Measurements from ENCODE around the gene CPLANE2.

The CPLANE2 gene

DNA sequence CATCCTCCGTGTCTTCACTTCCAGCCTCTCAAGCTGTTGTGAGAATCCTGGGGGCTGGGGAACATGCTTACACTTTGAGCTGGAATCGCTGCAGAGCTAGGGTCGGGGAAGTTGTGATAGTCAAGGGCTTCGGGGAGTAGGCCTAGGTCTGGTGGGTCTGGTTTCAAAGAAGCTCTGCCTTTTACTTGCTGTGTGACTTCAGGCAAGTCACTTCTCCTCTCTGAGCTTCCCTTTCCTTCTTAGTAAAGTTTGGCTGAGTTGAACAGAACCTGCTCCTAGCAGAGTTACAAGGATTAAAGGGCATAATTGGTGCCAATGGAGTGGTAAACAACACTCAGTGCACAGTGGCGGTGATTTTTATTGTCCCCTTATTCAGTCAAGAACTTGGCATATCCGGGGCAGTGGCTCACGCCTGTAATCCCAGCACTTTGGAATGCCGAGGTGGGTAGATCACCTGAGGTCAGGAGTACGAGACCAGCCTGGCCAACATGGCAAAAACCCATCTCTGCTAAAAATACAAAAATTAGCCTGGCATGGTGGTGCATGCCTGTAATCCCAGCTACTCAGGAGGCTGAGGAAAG, 50.2 kb downstream of the CPLANE2 start:
- DNase-seq = no peak

- no peak for DNase-seq
Observed at GRCh38 chr1:16184557-16185303, 52.3 kb downstream of the CPLANE2 start.

GRCh38 chr1:16183765-16184556, 53.0 kb downstream of the CPLANE2 start:
- no peak for DNase-seq

DNA sequence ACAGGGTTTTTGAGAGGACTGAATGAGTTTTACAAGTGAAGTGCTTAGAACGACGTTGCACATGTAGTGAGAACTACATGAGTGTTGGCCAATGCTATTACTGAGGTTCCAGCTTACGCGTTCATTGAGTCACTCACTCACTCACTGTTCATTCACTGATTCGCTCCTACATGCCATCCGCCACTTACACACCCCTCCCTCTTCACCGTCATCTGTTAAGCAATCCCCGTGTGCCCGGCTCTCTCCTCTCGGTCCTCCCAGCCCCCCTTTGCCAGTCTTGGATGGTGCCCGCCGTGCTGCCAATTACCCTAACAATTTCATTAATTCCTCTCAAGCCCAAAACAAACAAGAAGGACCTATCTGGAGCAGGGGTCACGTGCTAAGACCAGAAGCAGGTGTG, 53.8 kb downstream of the CPLANE2 start:
- no peak for DNase-seq

DNA sequence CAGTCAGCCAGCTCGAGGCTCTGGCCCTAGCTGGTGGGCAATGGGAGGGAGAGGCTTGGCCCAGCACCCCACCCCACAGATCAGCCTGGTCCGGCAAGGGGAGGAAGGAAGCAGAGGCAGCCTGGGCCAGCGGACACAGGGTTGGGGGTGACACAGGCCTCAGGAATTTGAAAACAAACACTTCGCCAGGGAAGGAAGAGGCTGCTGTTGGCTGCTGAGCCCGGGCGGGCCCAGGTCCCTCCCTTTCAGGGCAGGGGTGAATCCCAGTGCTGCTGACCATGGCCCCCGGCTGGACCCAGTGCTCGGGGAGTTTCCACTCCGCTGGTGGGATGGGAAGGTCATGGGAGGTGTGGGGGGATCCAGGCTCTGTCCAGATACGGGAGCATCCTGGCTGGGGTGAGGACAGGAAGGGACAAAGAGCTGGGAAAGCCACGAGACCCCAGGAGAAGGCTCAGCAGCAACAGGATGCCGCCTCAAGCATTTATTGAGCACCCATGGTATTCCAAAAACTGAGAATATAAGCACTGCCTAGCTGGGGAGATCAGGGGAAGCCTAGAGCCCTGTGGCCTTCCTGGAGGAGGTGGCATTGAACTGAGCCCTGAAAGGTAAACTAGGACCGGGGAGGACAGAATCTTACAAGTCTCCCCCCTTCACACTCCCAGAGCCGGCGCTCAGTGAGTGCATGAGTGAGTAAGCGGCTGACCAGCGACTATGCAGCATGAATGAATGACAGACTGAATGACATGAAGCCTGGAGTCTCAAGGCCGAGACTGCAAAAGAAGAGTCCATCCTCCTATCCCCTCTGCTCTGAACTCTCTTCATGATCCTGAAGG, 54.9 kb downstream of the CPLANE2 start:
- no peak for DNase-seq

Measured in activated effector memory CD4-positive, alpha-beta T cell treated with anti-CD3 and anti-CD28 coated beads, Interleukin-2, amount 50 U/mL, for 16 hours (primary cell).